ENCODE results near the gene GOLGA6L2.

GRCh38 chr15:23416349-23417276 lies 30.4 kb downstream of the GOLGA6L2 start:
- no peak for TF ChIP-seq SUZ12 (IDR thresholded peaks at IDR 0.05; ENCODE audit: extremely low read depth, insufficient read depth, insufficient read length)
- no peak for TF ChIP-seq ZNF274 (IDR thresholded peaks at IDR 0.05; ENCODE audit: low read depth, low read length)
- TF ChIP-seq YY1 (IDR thresholded peaks at IDR 0.05; ENCODE audit: insufficient read depth, insufficient read length), result no peak

All from NT2/D1 (cell line).